ENCODE measurements around the gene MFF.
"Not testable (repeated sequence)": the region's sequence is repeated elsewhere in the genome, so short reads cannot be mapped to it uniquely, and the experiment has no call there.

Gene MFF

GRCh38 chr2:227377467-227378351, 52.7 kb downstream of the MFF start:
- DNase-seq (ENCODE audit: low read depth in 2 of 2) = no peak

- no peak for DNase-seq (ENCODE audit: low read depth in 2 of 2)
Measured at GRCh38 chr2:227378371-227378782, 53.3 kb downstream of the MFF start.

- no peak for DNase-seq (ENCODE audit: low read depth in 2 of 2)
Measured at GRCh38 chr2:227379095-227379494, 54.0 kb downstream of the MFF start, which contains the start of gene TM4SF20. Gene TM4SF20, minus strand, starts transcription at chr2:227379306. Its CDS starts 38 bp downstream, at chr2:227379268.

GRCh38 chr2:227382241-227382835, 57.3 kb downstream of the MFF start:
- DNase-seq (ENCODE audit: low read depth in 2 of 2) = not testable (repeated sequence)

- DNase-seq (ENCODE audit: low read depth in 2 of 2) = no peak
Measured at GRCh38 chr2:227383686-227384085, 58.6 kb downstream of the MFF start.

- no peak for DNase-seq (ENCODE audit: low read depth in 2 of 2)
Measured at GRCh38 chr2:227386630-227387029, 61.6 kb downstream of the MFF start.

GRCh38 chr2:227387583-227387982, 62.5 kb downstream of the MFF start, which contains the start of gene SCYGR1:
Gene SCYGR1, minus strand, starts transcription at chr2:227387949. Its CDS starts 0 bp downstream, at chr2:227387949.
- not testable (repeated sequence) for DNase-seq (ENCODE audit: low read depth in 2 of 2)

- DNase-seq (ENCODE audit: low read depth in 2 of 2) = no peak
Measured at GRCh38 chr2:227388537-227389011, 63.5 kb downstream of the MFF start.

GRCh38 chr2:227389231-227389630, 64.2 kb downstream of the MFF start:
- no peak for DNase-seq (ENCODE audit: low read depth in 2 of 2)

- no peak for DNase-seq (ENCODE audit: low read depth in 2 of 2)
Measured at GRCh38 chr2:227389661-227390060, 64.6 kb downstream of the MFF start.

GRCh38 chr2:227390468-227391256, 65.6 kb downstream of the MFF start:
- DNase-seq (ENCODE audit: low read depth in 2 of 2) = no peak

- DNase-seq (ENCODE audit: low read depth in 2 of 2) = no peak
Measured at GRCh38 chr2:227394401-227394800, 69.3 kb downstream of the MFF start.

GRCh38 chr2:227395556-227395955, 70.5 kb downstream of the MFF start:
- no peak for DNase-seq (ENCODE audit: low read depth in 2 of 2)

- no peak for DNase-seq (ENCODE audit: low read depth in 2 of 2)
Measured at GRCh38 chr2:227397562-227397961, 72.5 kb downstream of the MFF start.

GRCh38 chr2:227398684-227399670, 73.9 kb downstream of the MFF start:
- DNase-seq (ENCODE audit: low read depth in 2 of 2) = no peak

GRCh38 chr2:227401550-227401949, 76.5 kb downstream of the MFF start:
- no peak for DNase-seq (ENCODE audit: low read depth in 2 of 2)

GRCh38 chr2:227402321-227402720, 77.3 kb downstream of the MFF start:
- DNase-seq (ENCODE audit: low read depth in 2 of 2) = no peak

GRCh38 chr2:227402959-227403358, 77.9 kb downstream of the MFF start:
- DNase-seq (ENCODE audit: low read depth in 2 of 2) = no peak

GRCh38 chr2:227404585-227405271, 79.7 kb downstream of the MFF start:
- DNase-seq (ENCODE audit: low read depth in 2 of 2) = no peak

All from activated CD4-positive, alpha-beta T cell treated with anti-CD3 and anti-CD28 coated beads for 24 hours (primary cell).